ENCODE results near the gene AOPEP.
A peak's percentile ranks its signal among the peaks of the same experiment; 100 is the strongest.

Gene AOPEP

DNA sequence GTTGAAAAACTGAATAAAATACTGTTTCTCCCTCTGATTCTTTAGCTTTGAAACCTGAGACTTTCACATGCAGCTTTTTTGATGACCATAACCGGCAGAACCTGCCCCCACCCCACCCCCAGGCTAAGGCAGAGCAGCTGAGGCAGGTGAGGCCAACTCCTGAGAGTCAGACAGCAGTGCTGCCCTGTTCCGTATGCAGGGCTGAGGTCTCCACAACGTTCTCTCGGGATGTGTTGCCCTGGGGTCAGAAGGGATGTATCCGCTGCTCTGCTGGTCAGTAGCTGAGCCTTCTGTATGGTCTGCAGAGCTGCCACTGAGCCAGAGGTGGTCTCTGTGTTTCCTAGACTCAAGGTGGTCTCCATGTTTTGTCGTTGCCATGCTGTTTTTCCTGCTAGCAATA lies 190.5 kb downstream of the AOPEP start:
- no peak for DNase-seq (ENCODE audit: low spot score)

DNA sequence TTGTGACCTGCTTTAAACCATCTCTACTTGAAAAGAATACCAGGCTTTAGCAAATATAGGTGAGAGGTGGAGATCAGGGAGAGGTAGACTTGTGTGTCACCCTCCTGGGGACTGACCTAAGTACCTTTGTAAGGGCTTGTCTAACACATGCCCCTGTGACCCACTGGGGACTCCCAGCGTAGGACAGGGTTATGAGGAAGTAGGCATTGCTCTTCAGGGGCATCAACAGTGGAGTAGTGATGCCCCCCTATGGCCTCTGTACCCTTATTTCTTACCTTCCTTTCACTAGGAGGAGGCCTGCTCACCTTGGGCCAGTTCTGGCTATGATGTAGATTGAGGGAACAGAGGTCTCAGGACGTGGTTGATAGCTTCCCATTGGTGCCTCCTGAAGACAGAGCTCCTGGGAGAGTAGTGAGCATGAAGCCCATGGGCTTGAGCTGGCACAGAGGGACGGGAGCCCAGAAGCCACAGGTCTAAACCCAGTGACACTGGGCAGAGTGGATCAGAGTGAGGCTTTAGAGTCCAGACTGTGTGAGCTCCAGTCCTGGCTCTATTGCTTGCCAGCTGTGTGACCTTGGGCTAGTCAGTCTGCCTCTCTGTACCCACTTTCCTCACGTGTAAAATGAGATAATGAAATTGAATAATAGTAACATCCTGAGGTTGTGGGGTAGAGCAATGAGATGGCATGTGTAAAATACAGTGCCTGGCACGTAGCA lies 191.7 kb downstream of the AOPEP start:
- no peak for DNase-seq (ENCODE audit: low spot score)

DNA sequence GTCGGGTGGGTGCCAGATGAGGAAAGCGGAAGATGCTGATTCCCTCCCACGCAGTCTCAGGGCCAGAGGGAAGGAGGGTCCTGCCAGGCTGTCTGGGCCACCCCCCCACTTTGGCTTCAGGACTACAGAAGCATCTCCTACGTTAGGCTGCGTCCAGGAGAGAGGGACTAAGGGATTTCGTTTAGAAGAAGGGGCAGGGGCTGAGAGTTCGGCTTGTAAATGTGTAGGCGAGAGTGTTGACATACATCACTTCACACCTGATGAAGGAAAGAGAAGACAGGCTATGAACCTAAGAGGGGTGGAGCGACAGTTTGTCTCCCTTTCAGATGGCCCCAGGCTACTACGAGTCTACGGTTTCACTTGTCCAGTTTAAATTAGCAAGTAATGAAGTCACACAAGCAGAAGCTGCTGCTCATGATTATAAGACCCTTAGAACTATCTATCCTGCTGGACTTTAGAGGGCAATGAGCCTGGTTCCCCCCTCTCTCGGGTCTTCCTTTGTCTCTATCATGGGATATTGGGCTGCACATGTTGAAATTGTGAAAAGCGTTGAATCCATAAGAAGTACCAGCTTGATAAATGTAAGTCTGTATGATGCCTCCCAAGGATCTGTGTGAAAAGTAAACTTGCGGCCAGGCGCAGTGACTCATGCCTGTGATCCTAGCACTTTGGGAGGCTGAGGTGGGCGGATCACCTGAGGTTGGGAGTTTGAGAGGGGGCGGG lies 193.0 kb downstream of the AOPEP start:
- DNase-seq (ENCODE audit: low spot score): no peak

DNA sequence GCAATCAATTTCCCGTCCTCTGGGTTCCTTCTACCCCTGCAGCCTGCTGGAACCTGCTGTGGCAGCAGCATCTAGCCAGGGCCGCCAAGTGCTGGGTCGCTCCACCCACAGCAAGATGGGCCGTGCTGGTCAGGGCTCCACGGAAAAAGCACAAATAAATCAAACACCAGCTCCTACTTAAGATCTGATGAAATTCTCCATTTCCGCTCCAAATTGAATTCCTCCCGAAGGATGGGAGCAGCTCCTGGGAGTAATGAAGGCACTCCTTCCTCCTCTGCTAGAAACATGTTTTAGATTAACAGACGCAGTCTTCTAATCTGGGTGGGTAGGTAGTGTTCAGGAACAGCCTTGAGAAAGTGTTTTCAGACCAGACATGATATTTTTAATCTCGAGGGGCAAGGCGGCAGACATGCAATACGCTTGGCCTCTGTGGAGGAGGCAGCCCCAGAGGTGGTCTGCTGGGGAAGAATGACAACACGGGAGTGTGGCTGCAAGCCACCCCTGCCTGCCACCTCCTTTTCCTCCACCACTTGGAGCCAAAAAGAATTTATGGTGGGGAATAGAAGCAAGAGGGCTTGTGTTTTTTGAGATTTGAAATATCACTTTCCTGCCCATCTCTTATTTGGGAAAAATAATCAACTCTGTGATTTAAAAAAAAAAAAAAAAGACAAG lies 194.1 kb downstream of the AOPEP start:
- no peak for DNase-seq (ENCODE audit: low spot score)

DNA sequence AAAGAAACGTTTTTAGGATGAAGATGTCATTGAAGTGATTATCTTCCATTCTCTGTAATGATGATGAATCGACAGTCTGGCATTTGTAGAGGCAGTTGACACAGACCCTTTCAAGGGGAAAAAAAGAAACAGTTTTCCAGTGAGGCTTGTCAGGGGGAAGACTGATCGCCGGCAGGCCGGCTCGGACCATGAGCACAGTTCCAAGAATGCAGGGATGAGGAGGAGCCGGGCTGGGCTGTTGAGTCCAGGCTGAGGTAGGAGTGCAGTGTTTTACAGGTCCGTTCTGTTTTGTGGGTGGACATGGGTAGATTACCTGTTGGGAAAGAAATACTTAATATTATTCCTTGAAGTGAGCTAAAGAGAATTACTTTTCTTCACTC lies 194.6 kb downstream of the AOPEP start:
- DNase-seq (ENCODE audit: low spot score): no peak

DNA sequence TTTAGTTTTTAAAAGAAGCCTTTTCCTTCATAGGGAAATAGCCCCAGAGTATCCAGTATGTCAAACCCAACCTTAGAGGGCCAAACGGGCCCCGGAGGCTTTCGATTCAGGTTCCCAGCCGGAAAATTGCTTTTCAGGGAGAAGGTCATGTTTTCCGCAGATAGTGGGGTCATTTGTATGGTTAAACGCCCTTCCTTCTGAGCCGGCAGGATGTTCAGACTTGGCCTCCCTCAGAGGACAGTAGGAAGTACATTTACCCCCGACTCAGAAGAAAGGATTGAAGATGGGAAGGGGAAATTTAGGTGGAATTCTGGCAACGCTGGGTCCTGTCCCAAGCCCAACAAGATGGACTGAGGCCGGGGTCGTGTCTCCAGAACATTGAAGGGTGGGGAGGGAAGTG lies 195.2 kb downstream of the AOPEP start:
- DNase-seq (ENCODE audit: low spot score): no peak

DNA sequence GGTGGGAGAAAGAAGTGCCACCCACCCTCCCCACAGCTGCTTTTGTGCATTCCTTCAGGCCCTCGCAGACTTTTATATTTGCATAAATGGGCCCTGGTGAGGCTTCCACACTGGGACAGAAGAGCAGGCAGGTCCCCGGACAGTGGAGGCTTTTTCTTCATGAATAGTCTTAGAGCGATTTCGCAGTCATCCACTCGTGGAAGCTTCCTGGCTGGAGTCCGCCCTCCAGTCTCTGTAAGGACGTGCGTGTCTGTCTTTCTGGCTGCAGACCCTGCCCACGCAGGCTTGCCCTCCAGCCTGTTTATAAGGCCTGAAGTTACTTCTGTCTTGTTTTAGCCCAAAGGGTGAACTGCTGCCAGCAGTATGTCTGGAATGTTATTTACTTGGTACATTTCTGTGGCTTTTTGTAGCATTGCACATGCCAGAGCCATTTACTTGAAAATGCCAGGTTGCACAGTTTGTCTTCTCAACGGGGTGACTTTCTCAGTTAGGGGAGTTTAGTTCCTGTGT lies 195.7 kb downstream of the AOPEP start:
- peak; percentile 75 for DNase-seq (ENCODE audit: low spot score)

DNA sequence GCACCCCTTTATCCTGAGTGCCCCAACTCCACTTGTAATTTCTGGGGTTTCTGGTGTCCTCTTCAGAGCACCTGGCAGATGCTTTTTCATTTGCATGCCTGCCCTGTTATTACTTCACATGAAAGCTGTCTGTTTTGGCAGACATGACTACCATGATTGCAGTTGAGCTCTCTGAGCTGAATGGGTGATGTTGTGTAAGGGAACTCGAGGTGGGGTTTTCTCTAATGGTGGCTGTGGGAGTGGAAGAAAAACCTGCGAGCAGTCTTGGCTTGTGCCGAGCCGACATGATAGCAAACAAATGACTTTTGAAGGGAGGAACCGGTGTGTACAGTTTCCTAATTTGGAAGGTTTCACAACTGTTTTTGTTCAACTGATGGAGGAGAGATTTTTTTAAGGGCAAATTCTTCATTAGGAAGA lies 196.2 kb downstream of the AOPEP start:
- DNase-seq (ENCODE audit: low spot score): peak; percentile 61

DNA sequence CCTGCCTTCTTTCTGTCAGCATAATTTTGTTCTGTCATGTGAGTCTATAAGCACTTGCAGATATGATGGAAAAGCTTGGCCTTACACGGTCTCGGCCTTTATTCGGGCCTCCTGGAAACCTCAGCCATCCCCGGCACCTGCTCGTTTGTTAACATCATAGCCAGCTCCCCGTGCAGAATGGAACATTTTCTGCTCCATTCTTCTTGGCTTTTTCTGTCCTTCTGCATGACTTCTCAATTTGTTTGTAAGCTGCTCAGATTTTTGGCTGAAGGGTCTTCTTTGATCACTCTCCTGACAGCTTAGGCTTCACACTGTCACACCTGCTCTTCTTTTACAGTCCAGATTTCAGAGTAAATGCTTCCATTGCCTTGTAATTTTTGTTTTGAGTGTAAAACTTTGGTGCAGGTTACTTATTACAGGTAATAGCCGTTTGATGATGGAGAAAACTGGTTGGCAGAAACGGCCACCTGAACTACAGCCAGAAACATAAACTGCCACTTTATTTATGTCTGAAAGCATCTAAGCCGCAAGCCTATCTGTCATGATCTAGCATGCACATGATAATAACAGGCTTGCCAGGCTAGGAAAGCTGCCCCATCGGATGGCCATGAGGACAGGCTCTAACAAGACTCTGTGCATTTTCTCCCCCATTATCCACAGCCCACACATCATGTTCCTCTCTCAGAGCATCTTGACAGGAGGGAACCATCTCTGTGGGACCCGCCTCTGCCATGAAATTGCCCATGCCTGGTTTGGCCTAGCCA lies 197.0 kb downstream of the AOPEP start:
- no peak for DNase-seq (ENCODE audit: low spot score)

DNA sequence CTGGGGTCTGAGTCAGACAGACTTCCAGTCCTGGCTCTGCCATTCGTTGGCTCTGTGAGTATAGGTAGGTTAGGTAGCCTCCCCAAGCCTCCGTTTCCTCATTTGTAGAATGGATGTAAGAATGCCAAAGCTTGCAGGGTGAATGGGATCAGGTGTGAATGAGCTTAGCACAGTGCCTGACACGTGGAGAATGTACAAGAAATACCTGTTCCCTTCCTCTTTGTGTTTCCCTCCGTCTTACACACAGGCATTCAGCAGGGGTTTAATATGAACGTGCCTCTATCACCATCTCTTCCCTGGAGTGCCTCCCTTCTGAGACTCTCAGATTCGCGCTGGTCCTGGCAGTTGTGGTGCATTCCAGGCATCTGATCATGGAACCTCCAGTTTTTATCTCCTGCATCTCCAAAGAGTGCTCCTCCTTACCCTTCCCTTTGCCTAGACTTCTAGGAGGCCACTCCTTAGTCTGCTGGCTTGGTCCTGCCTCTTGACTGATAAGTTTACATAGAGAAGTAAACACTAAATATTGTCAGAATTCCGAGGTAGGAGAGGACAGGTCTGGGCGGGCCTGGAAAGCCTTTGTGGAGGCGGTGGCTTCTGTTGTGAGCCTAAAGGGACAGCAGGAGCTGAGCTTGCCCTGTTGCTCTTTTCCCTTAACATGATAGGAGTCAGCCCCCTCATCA lies 199.4 kb downstream of the AOPEP start:
- DNase-seq (ENCODE audit: low spot score): no peak

DNA sequence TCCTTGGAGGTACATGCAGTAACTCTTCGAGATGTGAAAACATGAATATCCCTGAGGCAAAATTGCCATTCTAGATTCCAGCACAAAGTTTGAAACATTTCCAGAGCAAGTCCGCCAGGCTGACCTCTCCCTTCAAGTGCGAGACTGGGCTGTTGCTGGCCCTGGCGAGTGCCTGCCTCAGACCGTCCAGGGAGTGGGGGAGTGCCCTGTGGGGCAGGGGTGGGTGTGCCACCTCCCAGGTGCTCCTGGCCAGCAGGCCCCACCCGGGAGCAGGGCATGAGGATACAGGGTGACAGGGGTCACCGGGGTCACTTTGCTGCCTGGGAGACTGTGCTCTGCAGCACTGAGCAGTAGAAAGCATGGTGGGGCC lies 199.9 kb downstream of the AOPEP start:
- DNase-seq (ENCODE audit: low spot score): no peak

DNA sequence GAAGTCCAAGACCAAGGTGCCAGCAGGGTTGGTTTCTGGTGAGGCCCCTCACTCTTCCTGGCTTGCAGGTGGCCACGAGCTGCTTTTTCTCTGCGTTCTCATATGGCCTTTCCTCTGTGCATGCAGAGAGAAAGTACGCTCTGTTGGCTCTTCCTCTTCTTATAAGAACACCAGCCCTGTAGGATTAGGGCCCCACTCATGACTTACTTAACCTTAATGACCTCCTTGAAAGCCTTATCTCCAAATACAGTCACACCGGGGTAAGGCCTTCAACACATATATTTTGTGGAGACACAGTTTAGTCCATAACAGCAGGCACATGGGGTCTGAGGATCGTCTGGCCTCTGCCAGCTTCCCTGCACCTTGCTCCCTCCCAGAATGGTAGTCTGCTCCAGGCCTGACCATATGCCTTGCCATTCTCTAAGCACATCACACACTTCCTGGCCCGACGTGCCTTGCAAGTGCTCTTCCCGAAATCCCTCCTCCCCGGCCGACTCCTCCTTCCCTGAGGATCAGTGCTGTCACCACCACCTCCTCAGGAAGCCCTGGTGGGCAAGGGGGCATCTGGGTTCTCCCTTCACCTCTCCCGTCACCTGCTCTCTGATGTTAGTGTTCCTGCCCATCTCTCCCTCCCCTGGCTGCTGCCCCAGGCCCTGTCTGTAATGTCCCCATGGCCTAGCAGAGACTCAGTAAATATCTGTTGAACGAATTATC lies 200.7 kb downstream of the AOPEP start:
- no peak for DNase-seq (ENCODE audit: low spot score)

DNA sequence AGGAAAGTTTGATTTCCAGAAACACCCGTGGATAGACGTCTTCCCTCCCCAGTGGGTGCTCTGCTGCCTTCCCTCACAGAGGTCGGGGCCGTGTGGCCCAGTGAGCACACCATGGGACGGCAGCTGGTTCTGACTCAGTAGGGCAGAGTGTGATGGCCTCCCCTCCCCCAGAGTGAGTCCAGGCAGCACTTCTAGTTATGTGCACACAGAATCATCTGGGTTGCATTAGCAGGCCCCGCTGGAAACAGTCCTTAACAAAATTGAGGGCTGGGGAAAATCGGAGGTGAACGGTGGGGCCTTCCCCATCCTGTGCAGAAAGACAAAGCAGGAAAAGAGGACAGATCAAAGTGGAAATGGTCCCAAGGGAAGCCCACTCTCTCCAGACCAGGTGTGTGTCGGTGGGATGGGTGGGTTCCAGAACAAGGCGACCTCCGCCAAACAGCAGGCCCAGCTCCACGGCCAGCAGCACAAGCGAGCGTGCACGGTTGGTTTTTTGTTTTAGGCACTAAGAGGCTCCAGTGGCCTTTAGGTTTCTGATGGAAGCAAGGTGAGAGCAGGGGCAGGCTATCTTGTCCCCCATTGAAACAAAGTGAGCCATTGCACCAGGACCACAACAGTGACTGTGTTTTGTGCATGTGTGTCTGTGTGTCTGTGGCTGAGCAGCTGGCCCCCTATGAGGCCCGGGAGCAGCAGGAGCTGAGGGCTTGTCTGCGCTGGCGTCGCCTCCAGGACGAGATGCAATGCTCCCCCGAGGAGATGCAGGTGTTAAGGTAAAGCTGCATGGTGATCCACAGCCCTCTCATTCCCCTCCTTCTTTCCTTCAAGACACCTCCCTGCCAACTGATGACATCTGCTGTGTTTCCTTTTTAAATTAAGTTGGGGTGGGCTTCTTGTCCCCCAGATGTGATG lies 201.5 kb downstream of the AOPEP start:
- DNase-seq (ENCODE audit: low spot score): no peak

DNA sequence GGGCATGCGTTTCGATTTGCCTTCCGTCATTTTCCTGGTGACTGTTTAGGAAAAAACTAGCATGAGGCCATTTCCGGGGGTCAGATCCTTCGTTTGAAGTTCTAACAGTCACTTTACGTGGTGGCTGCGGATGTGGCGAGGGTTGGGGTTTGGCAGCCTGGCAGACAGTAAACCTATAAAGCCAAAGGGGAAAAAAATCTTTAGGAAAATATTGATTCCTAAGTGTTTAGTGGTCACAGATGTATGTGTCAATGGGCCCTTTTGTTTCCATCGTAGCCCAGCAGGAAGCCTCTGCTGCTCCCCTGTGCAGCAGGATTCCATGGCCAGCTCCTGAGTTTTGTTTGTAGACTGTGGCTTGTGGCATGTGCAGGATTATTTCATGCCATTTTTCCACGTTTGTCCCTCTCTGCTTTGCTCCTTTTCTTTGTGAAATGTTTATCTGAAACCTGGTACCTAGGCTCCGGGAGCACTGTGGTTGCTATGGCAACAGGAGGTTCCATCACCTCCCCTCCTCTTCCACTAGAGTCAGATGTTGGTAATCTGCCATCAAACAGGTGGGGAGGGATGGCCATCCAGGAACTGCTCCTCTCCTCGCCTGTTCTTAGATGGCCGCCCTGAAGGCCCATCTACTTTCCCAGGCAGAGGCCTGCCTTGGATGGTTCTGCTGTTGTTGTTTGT lies 202.3 kb downstream of the AOPEP start:
- peak; percentile 56 for DNase-seq (ENCODE audit: low spot score)

DNA sequence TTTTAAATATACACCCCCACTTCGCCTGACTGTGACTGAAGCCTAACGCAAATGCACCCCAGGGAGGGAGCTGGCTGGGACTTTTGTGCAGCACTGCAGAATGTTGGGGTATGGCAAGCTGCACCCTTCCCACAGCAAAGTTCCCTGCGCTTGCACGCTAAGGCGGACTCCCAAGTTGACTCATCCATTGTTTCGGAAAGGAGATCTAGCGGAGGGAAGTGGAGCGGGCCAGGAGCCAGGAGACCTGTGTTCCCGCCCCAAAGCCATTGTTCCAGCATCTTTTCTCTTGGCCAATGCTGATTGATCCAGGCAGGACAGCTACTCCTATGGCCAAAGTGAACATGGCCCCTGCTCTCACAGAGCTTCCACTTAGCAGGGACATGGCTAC lies 202.9 kb downstream of the AOPEP start:
- DNase-seq (ENCODE audit: low spot score): no peak

DNA sequence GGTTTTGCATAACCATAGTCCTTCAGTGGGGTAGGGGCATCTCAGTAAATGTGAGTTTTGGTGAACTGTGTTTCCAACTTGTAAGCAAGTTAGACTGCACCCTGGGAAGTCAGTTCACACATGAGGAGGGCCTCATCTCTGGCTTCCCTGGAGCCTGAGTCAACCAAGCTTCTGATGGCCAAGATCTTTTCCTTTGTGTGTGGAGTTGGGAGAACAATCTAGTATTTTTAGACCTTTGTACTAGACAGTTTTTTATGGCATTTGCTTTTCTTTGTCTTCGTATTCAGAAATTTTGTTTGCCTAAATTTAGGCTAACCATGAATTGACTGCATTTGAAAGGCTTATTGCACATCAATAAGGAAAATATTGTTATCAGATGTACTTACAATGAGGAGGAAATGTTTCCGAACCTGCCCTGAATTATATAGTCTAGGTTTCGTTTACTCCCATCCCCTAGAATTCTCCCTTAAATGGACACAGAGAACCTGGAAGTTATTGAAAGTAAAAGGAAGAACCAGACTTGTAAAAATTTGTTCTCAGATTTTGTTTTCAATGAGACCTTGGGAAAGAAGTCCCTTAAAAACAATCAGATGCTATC lies 204.6 kb downstream of the AOPEP start:
- no peak for DNase-seq (ENCODE audit: low spot score)

DNA sequence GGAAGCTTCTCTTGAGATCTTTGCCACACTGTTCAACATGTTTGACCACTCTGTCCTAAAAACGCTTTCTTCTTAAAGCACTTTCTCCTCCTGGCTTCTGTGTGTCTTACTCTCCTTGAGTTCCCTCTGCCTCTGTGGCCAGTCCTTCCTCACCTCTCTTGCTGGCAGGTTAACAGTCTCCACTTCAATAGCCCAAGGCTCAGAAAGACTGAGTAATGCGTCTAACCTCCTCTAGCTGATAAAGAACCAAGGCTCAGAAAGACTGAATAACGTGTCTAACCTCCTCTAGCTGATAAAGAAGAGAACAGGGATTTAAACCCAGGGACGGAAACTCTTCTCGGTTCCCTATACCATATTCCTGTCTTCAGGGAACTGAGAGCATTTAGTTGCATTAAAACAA lies 205.2 kb downstream of the AOPEP start:
- no peak for DNase-seq (ENCODE audit: low spot score)

DNA sequence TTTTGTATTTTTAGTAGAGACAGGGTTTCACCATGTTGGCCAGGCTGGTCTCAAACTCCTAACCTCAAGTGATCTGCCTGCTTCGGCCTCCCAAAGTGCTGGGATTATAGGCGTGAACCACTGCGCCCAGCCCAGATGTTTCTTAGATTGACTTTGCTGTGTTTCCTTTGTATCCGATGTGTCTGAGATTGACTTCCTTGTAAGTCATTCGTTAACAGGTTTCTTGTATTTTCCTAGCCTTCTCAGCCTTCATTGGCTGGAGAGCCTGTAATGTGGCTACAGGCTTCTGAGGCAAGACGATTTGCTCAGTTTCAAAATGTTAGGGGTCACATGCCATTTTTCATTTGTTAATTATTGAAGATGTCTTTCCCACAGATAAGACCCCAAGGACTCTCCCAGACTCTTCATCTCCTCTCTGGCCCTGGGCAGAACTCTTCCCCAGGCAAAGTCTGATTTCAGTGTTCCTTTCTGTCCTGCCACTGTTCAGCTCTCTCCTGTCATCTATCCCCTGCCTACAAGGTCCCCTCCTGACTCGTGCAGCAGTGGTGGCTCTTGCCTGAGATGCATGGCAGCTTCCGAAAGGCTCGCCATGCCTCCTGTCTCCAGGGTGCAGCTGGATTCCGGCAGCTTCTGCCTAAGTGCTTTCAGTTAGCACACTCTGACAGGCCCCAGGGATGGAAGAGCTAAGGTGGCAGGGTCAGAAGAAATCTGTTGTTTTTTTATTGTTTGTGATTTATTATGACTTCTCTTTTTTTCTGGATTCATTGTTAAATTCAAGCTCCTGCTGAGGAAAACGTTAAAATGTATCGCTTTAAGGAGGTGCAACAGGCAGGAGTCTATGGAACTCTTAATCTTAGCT lies 206.4 kb downstream of the AOPEP start:
- no peak for DNase-seq (ENCODE audit: low spot score)

All from pons (tissue), 1 donor.